Myocyte (in vitro differentiated cells): ENCODE results near the gene ELAC1. TPM values are rescaled to one million over a fixed set of nuclear protein-coding genes. Genes with fewer than 3 reads are reported as not detected.
"Not testable (repeated sequence)": the region's sequence is repeated elsewhere in the genome, so short reads cannot be mapped to it uniquely, and the experiment has no call there.

ENCODE experiments used
- DNase-seq: peaks from one replicate; pipeline ENCODE4 v3.0.0-alpha.2; 2012; ENCODE audit warnings: low read depth
- total RNA-seq: library from RNA; depleted of rRNA; stranded (reverse); fragments of >200 nt; gene quantifications from 2 replicates; pipeline ENCODE4 v1.2.3, GENCODE V29; 2014

Gene ELAC1
- total RNA-seq, 1 donor from 2014 or later = 3.2 TPM

- DNase-seq = not testable (repeated sequence)
Measured at GRCh38 chr18:50972404-50972803, 4.6 kb downstream of the ELAC1 start.

DNA sequence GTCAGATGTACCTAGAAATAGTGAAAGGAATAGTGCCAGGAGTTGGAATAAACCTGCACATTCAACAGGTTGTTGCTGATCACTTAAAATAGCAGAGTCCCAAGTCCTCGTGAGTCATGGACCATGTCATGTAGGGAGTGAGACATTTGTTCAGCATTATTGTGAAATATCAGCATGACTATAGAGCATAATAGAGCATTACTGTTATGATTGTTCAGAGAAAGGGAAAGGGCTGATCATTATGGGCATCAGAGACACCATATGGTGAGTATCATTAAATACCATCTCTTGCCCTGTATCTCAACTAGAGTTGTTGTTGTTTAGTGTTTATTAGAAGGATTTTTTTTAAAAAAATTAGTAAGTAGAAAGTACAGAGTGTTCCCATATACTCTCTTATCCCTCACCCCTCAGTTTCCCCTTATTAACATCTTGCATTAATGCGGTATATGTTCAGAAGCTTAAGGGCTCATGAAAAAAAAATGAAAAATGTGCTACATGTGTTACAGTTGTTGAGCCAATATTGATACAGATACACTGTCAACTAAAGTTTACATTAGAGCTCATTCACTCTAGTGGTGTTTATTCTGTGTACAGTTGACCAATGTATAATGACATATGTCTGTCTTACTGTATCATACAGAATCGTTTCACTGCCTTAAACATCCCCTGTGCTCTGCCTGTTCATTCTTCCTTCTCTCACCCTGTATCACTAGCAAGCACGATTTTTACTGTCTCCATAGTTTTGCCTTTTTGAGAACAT, 5.7 kb downstream of the ELAC1 start:
- peak; percentile 63 for DNase-seq

DNA sequence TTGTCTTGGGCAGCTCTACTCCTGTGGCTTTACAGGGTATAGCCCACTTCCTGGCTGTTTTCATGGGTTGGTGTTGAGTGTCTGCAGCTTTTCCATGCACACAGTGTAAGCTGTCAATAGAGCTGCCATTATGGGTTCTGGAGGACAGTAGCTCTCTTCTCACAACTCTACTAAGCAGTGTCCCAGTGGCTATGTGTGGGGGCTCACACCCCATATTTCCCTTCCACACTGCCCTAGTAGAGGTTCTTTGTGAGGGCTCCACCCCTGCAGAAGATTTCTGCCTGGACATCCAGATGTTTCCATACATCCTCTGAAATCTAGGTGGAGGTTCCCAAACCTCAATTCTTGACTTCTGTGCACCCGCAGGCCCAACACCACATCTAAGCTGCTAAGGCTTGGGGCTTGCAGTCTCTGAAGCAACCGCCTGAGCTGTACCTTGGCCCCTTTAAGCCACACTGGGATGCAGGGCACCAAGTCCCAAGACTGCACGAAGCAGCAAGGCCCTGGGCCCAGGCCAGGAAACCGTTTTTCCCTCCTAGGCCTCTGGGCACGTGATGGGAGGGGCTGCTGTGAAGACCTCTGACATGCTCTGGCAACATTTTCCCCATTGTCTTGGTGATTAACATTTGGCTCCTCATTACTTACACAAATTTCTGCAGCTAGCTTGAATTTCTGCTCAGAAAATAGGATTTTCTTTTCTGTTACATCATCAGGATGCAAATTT, 9.4 kb downstream of the ELAC1 start:
- DNase-seq = no peak

GRCh38 chr18:50981381-50981780, 13.5 kb downstream of the ELAC1 start:
- DNase-seq = no peak

GRCh38 chr18:50982086-50982801, 14.4 kb downstream of the ELAC1 start:
- DNase-seq = no peak

- no peak for DNase-seq
Measured at GRCh38 chr18:50982802-50983179, 15.0 kb downstream of the ELAC1 start.

DNA sequence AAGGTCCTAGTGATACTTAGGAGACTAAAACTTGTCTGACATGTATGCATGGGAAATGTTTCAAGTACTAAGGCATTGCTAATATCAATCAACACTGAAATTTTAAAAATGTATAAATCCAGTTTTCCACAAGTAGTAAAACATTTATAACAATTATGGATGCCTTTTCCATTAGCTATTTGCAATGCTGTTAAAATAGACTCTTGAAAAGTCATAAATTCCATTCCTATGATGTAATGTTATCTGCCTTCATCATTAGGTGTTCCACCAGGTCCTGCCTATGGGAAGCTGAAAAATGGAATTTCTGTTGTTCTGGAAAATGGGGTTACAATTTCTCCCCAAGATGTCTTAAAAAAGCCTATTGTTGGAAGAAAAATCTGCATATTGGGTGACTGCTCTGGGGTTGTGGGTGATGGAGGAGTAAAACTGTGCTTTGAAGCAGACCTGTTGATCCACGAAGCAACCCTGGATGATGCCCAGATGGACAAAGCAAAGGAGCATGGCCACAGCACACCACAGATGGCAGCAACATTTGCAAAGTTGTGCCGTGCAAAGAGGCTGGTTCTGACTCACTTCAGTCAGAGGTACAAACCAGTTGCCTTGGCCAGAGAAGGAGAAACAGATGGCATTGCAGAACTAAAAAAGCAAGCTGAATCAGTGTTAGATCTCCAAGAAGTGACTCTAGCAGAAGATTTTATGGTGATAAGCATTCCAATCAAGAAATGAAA, 18.7 kb downstream of the ELAC1 start:
- DNase-seq = peak; percentile 77

- no peak for DNase-seq
Measured at GRCh38 chr18:50987261-50987660, 19.4 kb downstream of the ELAC1 start.

- DNase-seq = peak; percentile 25
Measured at GRCh38 chr18:50989711-50990110, 21.9 kb downstream of the ELAC1 start.

- DNase-seq = no peak
Measured at GRCh38 chr18:50992351-50992762, 24.5 kb downstream of the ELAC1 start.

GRCh38 chr18:50994031-50994430, 26.2 kb downstream of the ELAC1 start:
- no peak for DNase-seq

DNA sequence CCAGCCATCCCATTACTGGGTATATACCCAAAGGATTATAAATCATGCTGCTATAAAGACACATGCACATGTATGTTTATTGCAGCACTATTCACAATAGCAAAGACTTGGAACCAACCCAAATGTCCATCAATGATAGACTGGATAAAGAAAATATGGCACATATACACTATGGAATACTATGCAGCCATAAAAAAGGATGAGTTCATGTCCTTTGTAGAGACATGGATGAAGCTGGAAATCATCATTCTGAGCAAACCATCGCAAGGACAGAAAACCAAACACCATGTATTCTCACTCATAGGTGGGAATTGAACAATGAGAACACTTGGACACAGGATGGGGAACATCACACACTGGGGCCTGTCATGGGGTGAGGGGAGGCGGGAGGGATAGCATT, 35.3 kb downstream of the ELAC1 start:
- DNase-seq = not testable (repeated sequence)

- DNase-seq = no peak
Measured at GRCh38 chr18:51006061-51006818, 38.4 kb downstream of the ELAC1 start.

- no peak for DNase-seq
Measured at GRCh38 chr18:51006948-51007789, 39.3 kb downstream of the ELAC1 start.

- no peak for DNase-seq
Measured at GRCh38 chr18:51007790-51008139, 39.9 kb downstream of the ELAC1 start.

- no peak for DNase-seq
Measured at GRCh38 chr18:51009072-51009471, 41.2 kb downstream of the ELAC1 start.

DNA sequence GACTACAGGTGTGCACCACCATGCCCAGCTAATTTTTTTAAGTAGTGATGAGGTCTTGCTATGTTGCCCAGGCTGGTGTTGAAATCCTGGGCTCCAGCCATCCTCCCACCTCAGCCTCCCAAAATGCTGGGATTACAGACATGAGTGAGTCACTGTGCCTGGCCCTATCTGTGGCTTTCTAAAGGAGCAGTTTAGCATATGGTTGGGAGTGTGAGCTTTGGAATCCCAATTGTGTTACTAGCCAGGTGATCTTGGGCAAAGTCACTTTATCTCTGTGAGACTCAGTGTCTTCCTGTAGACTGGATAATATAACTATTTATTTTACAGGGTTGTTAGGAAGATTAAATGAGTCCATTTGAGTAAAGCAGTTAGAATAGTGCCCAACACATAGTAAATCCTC, 42.4 kb downstream of the ELAC1 start:
- DNase-seq = no peak

DNA sequence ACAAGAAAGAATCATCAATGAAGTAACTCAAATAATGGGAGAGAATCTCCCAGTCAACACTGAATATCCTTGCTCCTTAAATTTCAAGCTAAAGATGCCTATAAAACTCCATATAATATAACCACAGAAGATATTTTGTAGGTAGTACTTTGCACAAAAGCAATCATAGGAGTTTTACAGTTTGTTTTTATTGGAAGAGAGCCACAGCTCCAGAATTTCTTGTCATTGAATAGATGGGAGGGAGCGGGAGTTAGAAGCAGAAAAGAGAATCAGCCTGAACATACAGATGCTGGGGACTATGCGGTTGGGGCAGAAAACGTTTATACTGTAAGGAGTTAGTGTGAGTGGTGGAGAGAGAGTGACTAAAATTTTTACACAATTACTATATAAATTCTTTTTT, 43.9 kb downstream of the ELAC1 start:
- DNase-seq = no peak

DNA sequence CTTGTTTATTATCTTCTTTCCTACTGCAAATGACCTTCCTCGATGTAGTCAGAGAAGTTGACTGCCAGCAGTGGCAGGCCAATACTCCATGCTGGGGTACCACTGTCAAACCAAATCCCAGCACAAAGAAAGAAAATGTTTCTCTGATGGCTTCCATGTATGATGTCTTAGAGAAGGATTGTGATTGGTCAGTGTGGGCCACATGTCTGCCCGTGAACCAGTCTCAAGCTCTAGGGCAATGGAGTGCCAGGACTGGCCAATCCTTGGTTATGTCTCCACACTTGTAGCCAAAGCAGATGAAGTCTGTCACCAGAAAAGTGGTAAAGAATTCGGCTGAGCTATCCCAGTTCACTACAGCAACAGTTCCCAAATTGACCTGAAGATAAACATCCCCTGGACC, 44.6 kb downstream of the ELAC1 start:
- DNase-seq = no peak

- peak; percentile 24 for DNase-seq
Measured at GRCh38 chr18:51013259-51013658, 45.4 kb downstream of the ELAC1 start.
